Body of pancreas (tissue), 4 donors: ENCODE results near the gene YEATS4. TPM values are rescaled to one million over a fixed set of nuclear protein-coding genes. Genes with fewer than 3 reads are reported as not detected.

Experiments
- ATAC-seq: fragments of 150-250 bp; one replicate; pipeline ENCODE4 v1.9.1; 2016
- DNase-seq, 4 donors: peaks; one replicate each; pipeline ENCODE4 v3.0.0-alpha.2; 2019
- H3K27ac ChIP-seq, 4 donors: fragments of 200-600 bp; sonication (generic); 1 replicate in 3 of 4; 2 replicates in 1 of 4; pipeline versions ENCODE4 v1.5.1 to v1.6.1; 2016 to 2019; ENCODE audit warnings: mild to moderate bottlenecking in 1 of 4, mixed read lengths in 1 of 4, moderate library complexity in 1 of 4
- H3K27me3 ChIP-seq, 2 donors: fragments of 200-600 bp; sonication (generic); one replicate each; pipeline ENCODE4 v1.6.0; 2016; ENCODE audit warnings: mild to moderate bottlenecking in 1 of 2
- H3K36me3 ChIP-seq, 2 donors: fragments of 200-600 bp; sonication (generic); replicated peaks in 1 of 2; 2 replicates each; pipeline ENCODE4 v1.5.1; 2016; ENCODE audit warnings: low read depth in 2 of 2; ENCODE audit not compliant: insufficient read depth in 1 of 2
- H3K4me1 ChIP-seq: fragments of 200-600 bp; sonication (generic); one replicate; pipeline ENCODE4 v1.6.0; 2016
- H3K4me3 ChIP-seq, 2 donors: fragments of 200-600 bp; sonication (generic); 1 replicate in 1 of 2; 2 replicates in 1 of 2; pipeline ENCODE4 v1.5.1; 2016 to 2019
- H3K9me3 ChIP-seq, 3 donors: fragments of 200-600 bp; sonication (generic); 1 replicate in 2 of 3; 2 replicates in 1 of 3; pipeline ENCODE4 v1.5.1; 2016
- CTCF ChIP-seq, 7 experiments: fragments of 450-650 bp in 4 of 7; fragments of 200-600 bp in 3 of 7; sonication (generic) in 3 of 7; IDR thresholded peaks; one replicate each; pipeline ENCODE4 v1.5.1; 2016 to 2019; ENCODE audit warnings: antibody characterized with exemption in 7 of 7
- POLR2A ChIP-seq, 3 donors: fragments of 450-650 bp; IDR thresholded peaks; one replicate each; pipeline ENCODE4 v1.6.1; 2016; ENCODE audit warnings: antibody characterized with exemption in 3 of 3, mild to moderate bottlenecking in 2 of 3
- WGBS, 2 donors: methylation state at CpG; one replicate each; pipeline ENCODE4 v1.1.5; 2017; 5-methylcytosine and 5-hydroxymethylcytosine counted together
- intact Hi-C: fragments of 100-400 bp; cut with DNase I; formaldehyde crosslinking; loops from one replicate; pipeline ENCODE4 v1.15.1; 2023
- total RNA-seq, 2 donors: library from RNA; depleted of rRNA; stranded (reverse); fragments of >200 nt; gene quantifications; one replicate each; pipeline ENCODE4 v1.1.0, GENCODE V29; 2016

Gene YEATS4
- total RNA-seq, 2 donors from 2014 or later: 14.3 to 15.8 TPM

GRCh38 chr12:69385038-69385437 lies 25.5 kb downstream of the YEATS4 start:
- ATAC-seq: no peak
- TF ChIP-seq POLR2A (IDR thresholded peaks at IDR 0.05) (no peak), CTCF (IDR thresholded peaks at IDR 0.05) (no peak)
- no peaks in the 10 kb centered on the region for H3K36me3 ChIP-seq
- H3K4me1 ChIP-seq: no peaks in the 10 kb centered on the region
- intact Hi-C loops: no loop called here
- no peak for DNase-seq
- H3K27ac ChIP-seq: no peak overlapping the region
- WGBS, 2 donors: 69 to 70% methylated on average over 3 of the region's 3 CpGs
- no peaks in the 10 kb centered on the region for H3K27me3 ChIP-seq
- H3K9me3 ChIP-seq: no peaks in the 10 kb centered on the region
- H3K4me3 ChIP-seq: no peak overlapping the region

GRCh38 chr12:69386921-69387320 lies 27.4 kb downstream of the YEATS4 start:
- 94 to 98% methylated on average over 2 of the region's 2 CpGs for WGBS, 2 donors
- Histone ChIP-seq H3K9me3 (no peaks in the 10 kb centered on the region), H3K27me3 (no peaks in the 10 kb centered on the region), H3K27ac (no peak overlapping the region), H3K4me1 (no peaks in the 10 kb centered on the region), H3K36me3 (no peaks in the 10 kb centered on the region), H3K4me3 (no peak overlapping the region)
- DNase-seq (no peak), ATAC-seq (no peak)
- intact Hi-C loops: no loop called here
- TF ChIP-seq POLR2A (IDR thresholded peaks at IDR 0.05): no peak
- no peak for TF ChIP-seq CTCF (IDR thresholded peaks at IDR 0.05)

GRCh38 chr12:69388371-69388770 lies 28.8 kb downstream of the YEATS4 start:
- no peaks in the 10 kb centered on the region for H3K36me3 ChIP-seq
- H3K9me3 ChIP-seq: no peaks in the 10 kb centered on the region
- DNase-seq (no peak), ATAC-seq (no peak)
- H3K4me3 ChIP-seq: no peak overlapping the region
- no peak overlapping the region for H3K27ac ChIP-seq
- no peaks in the 10 kb centered on the region for H3K4me1 ChIP-seq
- peak in 6 of 7 experiments; percentile 22 to 50 (median 35) for TF ChIP-seq CTCF (IDR thresholded peaks at IDR 0.05)
- no peak for TF ChIP-seq POLR2A (IDR thresholded peaks at IDR 0.05)
- no peaks in the 10 kb centered on the region for H3K27me3 ChIP-seq
- 68 to 80% methylated on average over 1 of the region's 1 CpG for WGBS, 2 donors
- intact Hi-C loops: no loop called here

GRCh38 chr12:69389831-69390230 lies 30.3 kb downstream of the YEATS4 start:
- no peaks in the 10 kb centered on the region for H3K9me3 ChIP-seq
- TF ChIP-seq POLR2A (IDR thresholded peaks at IDR 0.05) (no peak), CTCF (IDR thresholded peaks at IDR 0.05) (no peak)
- WGBS, 2 donors: 37 to 70% methylated on average over 1 of the region's 1 CpG
- intact Hi-C loops: no loop called here
- no peak overlapping the region for H3K4me3 ChIP-seq
- DNase-seq: no peak
- no peaks in the 10 kb centered on the region for H3K4me1 ChIP-seq
- no peaks in the 10 kb centered on the region for H3K27me3 ChIP-seq
- H3K36me3 ChIP-seq: no peaks in the 10 kb centered on the region
- no peak overlapping the region for H3K27ac ChIP-seq
- no peak for ATAC-seq

GRCh38 chr12:69392179-69392928 lies 32.8 kb downstream of the YEATS4 start:
- Histone ChIP-seq H3K4me1 (no peaks in the 10 kb centered on the region), H3K36me3 (no peaks in the 10 kb centered on the region), H3K27ac (no peak overlapping the region), H3K4me3 (no peak overlapping the region), H3K9me3 (no peaks in the 10 kb centered on the region), H3K27me3 (no peaks in the 10 kb centered on the region)
- no peak for ATAC-seq
- TF ChIP-seq CTCF (IDR thresholded peaks at IDR 0.05) (no peak), POLR2A (IDR thresholded peaks at IDR 0.05) (no peak)
- DNase-seq: no peak
- 97 to 100% methylated on average over 1 of the region's 1 CpG for WGBS, 2 donors
- intact Hi-C loops: no loop called here
